A549 (cell line): Measurements from ENCODE around the gene CA9. TPM values are rescaled to one million over a fixed set of nuclear protein-coding genes. Genes with fewer than 3 reads are reported as not detected.

Experiments used
- ATAC-seq, 2 experiments: fragments of 200-7000 bp in 1 of 2; fragments of >200 bp in 1 of 2; cut with Nextera tagmentation in 1 of 2; cut with Tn5 transposase in 1 of 2; 3 replicates each; pipeline versions ENCODE4 v1.8.0 to v1.9.1; 2018 to 2020; ENCODE audit warnings: mild to moderate bottlenecking in 1 of 2, moderate library complexity in 1 of 2
- CTCF ChIA-PET: fragments of 300-600 bp; sonication (Branson Sonifier 250); formaldehyde crosslinking; extraction: SDS; loops from one replicate; lab custom pipeline; 2021; ENCODE audit warnings: antibody characterized with exemption, inconsistent platforms; lab: Yijun Ruan, JAX
- POLR2A ChIA-PET: fragments of 350-600 bp; formaldehyde crosslinking; extraction: SDS; loops from one replicate; lab custom pipeline; 2021; ENCODE audit warnings: antibody characterized with exemption, inconsistent platforms; lab: Yijun Ruan, JAX
- DNase-seq, 2 experiments: peaks; one replicate each; pipeline versions ENCODE4 v3.0.0 to v3.0.0-alpha.2; 2011 to 2016; ENCODE audit warnings: low read depth in 1 of 2, low spot score in 1 of 2
- FAIRE-seq: peaks from 2 replicates; lab custom pipeline; 2011; peaks lifted over from hg19 to GRCh38; lab: Jason Lieb, UNC
- H3K27ac ChIP-seq, 2 experiments: fragments of >200 bp; sonication (Bioruptor Twin); formaldehyde crosslinking; 3 replicates each; pipeline ENCODE4 v1.5.1; 2016 to 2017
- H3K4me1 ChIP-seq: fragments of >200 bp; sonication (Bioruptor Twin); formaldehyde crosslinking; 3 replicates; pipeline ENCODE4 v1.6.1; 2016
- H3K4me2 ChIP-seq: fragments of >200 bp; sonication (Bioruptor Twin); formaldehyde crosslinking; 3 replicates; pipeline ENCODE4 v1.6.1; 2016
- H3K4me3 ChIP-seq: fragments of >200 bp; sonication (Bioruptor Twin); formaldehyde crosslinking; 3 replicates; pipeline ENCODE4 v1.5.1; 2016
- H3K9me3 ChIP-seq: fragments of >200 bp; sonication (Bioruptor Twin); formaldehyde crosslinking; 3 replicates; pipeline ENCODE4 v1.6.1; 2016
- ATOH8 ChIP-seq: fragments of 250-450 bp; sonication (Bioruptor Pico); IDR thresholded peaks from 2 replicates; pipeline ENCODE4 v1.5.0; 2020; ENCODE audit warnings: low read depth, mild to moderate bottlenecking, moderate library complexity
- CBX8 ChIP-seq: fragments of 200-600 bp; sonication (generic); IDR thresholded peaks from 2 replicates; pipeline ENCODE4 v1.6.1; 2016
- CTCF ChIP-seq: fragments of >200 bp; sonication (Bioruptor Twin); formaldehyde crosslinking; IDR thresholded peaks from 3 replicates; pipeline ENCODE4 v1.5.1; 2016
- E2F6 ChIP-seq: IDR thresholded peaks from 2 replicates; pipeline ENCODE4 v1.6.1; 2012; ENCODE audit warnings: low read depth, borderline replicate concordance
- FOXS1 ChIP-seq: fragments of 250-450 bp; sonication (Bioruptor Pico); IDR thresholded peaks from 2 replicates; pipeline ENCODE4 v1.5.0; 2020; ENCODE audit warnings: mild to moderate bottlenecking, moderate library complexity
- HDAC2 ChIP-seq: fragments of 200-600 bp; sonication (generic); IDR thresholded peaks from 2 replicates; pipeline ENCODE4 v1.6.1; 2016
- HMGXB4 ChIP-seq: fragments of 250-450 bp; sonication (Bioruptor Pico); IDR thresholded peaks from 2 replicates; pipeline ENCODE4 v1.5.0; 2021; ENCODE audit warnings: mild to moderate bottlenecking, moderate library complexity, borderline replicate concordance
- KDM5A ChIP-seq: fragments of 200-600 bp; sonication (generic); IDR thresholded peaks from 2 replicates; pipeline ENCODE4 v1.6.1; 2016; ENCODE audit warnings: antibody characterized with exemption, mild to moderate bottlenecking
- MAZ ChIP-seq: fragments of 150-350 bp; IDR thresholded peaks from 2 replicates; pipeline ENCODE4 v1.6.1; 2014; ENCODE audit warnings: antibody characterized with exemption, low read depth, low read length, borderline replicate concordance
- NR3C1 ChIP-seq: fragments of >200 bp; sonication (Bioruptor Twin); formaldehyde crosslinking; IDR thresholded peaks from 3 replicates; pipeline ENCODE4 v1.6.1; 2017
- PHF8 ChIP-seq: fragments of 200-600 bp; sonication (generic); IDR thresholded peaks from 2 replicates; pipeline ENCODE4 v1.6.1; 2016; ENCODE audit warnings: low read depth, mild to moderate bottlenecking, antibody characterized with exemption, moderate library complexity, borderline replicate concordance
- RCOR1 ChIP-seq: fragments of 150-350 bp; IDR thresholded peaks from 2 replicates; pipeline ENCODE4 v1.6.1; 2014; ENCODE audit warnings: antibody characterized with exemption, low read length, low read depth
- REST ChIP-seq: fragments of 200-600 bp; sonication (generic); IDR thresholded peaks from 2 replicates; pipeline ENCODE4 v1.6.1; 2016; ENCODE audit warnings: antibody characterized with exemption, mild to moderate bottlenecking, moderate library complexity
- USF2 ChIP-seq: fragments of 450-650 bp; IDR thresholded peaks from 2 replicates; pipeline ENCODE4 v1.6.1; 2014; ENCODE audit warnings: antibody characterized with exemption
- ZC3H11A ChIP-seq: fragments of 450-650 bp; IDR thresholded peaks from 2 replicates; pipeline ENCODE4 v1.6.1; 2014; ENCODE audit warnings: antibody characterized with exemption, mild to moderate bottlenecking
- ZSCAN20 ChIP-seq: fragments of 250-450 bp; sonication (Bioruptor Pico); IDR thresholded peaks from 2 replicates; pipeline ENCODE4 v1.8.0; 2022; ENCODE audit warnings: mild to moderate bottlenecking, moderate library complexity
- WGBS: methylation state at CpG from one replicate; pipeline ENCODE4 v1.1.6; 2017; ENCODE audit errors: missing lambda C conversion rate; 5-methylcytosine and 5-hydroxymethylcytosine counted together
- polyA plus RNA-seq, 4 experiments: library from polyadenylated mRNA; depleted of rRNA in 3 of 4; stranded (reverse); fragments of >200 nt; fragmentation: RNase III in 1 of 4; extraction: RNeasy Plus Mini Kit Qiagen cat#74134 plus additional on column Dnase treatment in 1 of 4; gene quantifications; 2 replicates in 3 of 4; 3 replicates in 1 of 4; pipeline ENCODE4 v1.2.3, GENCODE V29; 2011 to 2017

CA9 gene
- polyA plus RNA-seq, 2 of the 4 experiments (the other 2 are of a cell fraction), result 4.5 to 16.3 TPM

- Histone ChIP-seq H3K4me2 (peak overlapping the region; percentile 74), H3K4me1 (peaks cover 42% of the 10 kb centered on the region), H3K27ac (peak overlapping the region; percentile 74 to 95), H3K9me3 (no peaks in the 10 kb centered on the region), H3K4me3 (peak overlapping the region; percentile 33; the same call in 2 of the 3 replicates)
- TF ChIP-seq PHF8 (no peak), REST (no peak), USF2 (no peak), FOXS1 (no peak), MAZ (no peak), ZSCAN20 (CRISPR knock-in tag) (no peak), HDAC2 (no peak), HMGXB4 (CRISPR knock-in tag) (no peak), E2F6 (no peak), ZC3H11A (no peak), NR3C1 (no peak), ATOH8 (CRISPR knock-in tag) (no peak), CTCF (no peak), KDM5A (no peak), RCOR1 (no peak), CBX8 (no peak)
- ChIA-PET CTCF (interaction anchor here (1.2 to 31.4 kb wide), 8 partner anchors 16 to 81 kb away, joined by 4 to 758 read pairs (median 34); partner anchors contain the start of genes ARHGEF39, CA9, CCDC107 and GBA2), POLR2A (interaction anchor here (0.9 to 2.3 kb wide), 6 partner anchors 13 to 631 kb away, joined by 3 to 7 read pairs (median 4); partner anchors contain the start of genes CCDC107, PIGO, RMRP and TESK1)
- ATAC-seq, result no peak
- FAIRE-seq, result no peak
- WGBS, result 83% methylated on average over 5 of the region's 5 CpGs
- no peak for DNase-seq
These were observed 53.9 kb downstream of the CA9 start for GRCh38 chr9:35727676-35728040.
